Neural cell (in vitro differentiated cells): ENCODE measurements around the gene DYNC2LI1. TPM values are rescaled to one million over a fixed set of nuclear protein-coding genes. Genes with fewer than 3 reads are reported as not detected.

Experiments
- H2AFZ ChIP-seq: fragments of 200-600, 300-800 bp; sonication (generic), shearing (Covaris generic); 2 replicates; pipeline ENCODE4 v1.6.0; 2014; ENCODE audit warnings: low read depth, mild to moderate bottlenecking, antibody characterized with exemption, low read length, moderate library complexity
- H3F3A ChIP-seq: fragments of 200-600 bp; shearing (Covaris generic); 2 replicates; pipeline ENCODE4 v1.6.1; 2016; ENCODE audit warnings: mild to moderate bottlenecking, moderate library complexity, mixed read lengths, antibody characterized with exemption, low read length; ENCODE audit not compliant: insufficient read depth, poor library complexity, severe bottlenecking
- H3K27ac ChIP-seq: fragments of 200-600, 300-800 bp; sonication (generic), shearing (Covaris generic); 2 replicates; pipeline ENCODE4 v1.5.1; 2014; ENCODE audit warnings: mild to moderate bottlenecking, low read length, moderate library complexity
- H3K27me3 ChIP-seq: fragments of 300-800, 200-600 bp; sonication (generic), shearing (Covaris generic); 2 replicates; pipeline ENCODE4 v1.6.0; 2014; ENCODE audit warnings: mild to moderate bottlenecking, low read depth, low read length, moderate library complexity; ENCODE audit not compliant: insufficient read depth
- H3K36me3 ChIP-seq: fragments of 300-800, 200-600 bp; sonication (generic), shearing (Covaris generic); 2 replicates; pipeline ENCODE4 v1.5.1; 2014; ENCODE audit warnings: mild to moderate bottlenecking, antibody characterized with exemption, low read length, moderate library complexity; ENCODE audit not compliant: insufficient read depth
- H3K4me2 ChIP-seq: fragments of 300-800, 200-600 bp; sonication (generic), shearing (Covaris generic); 2 replicates; pipeline ENCODE4 v1.6.0; 2014; ENCODE audit warnings: mild to moderate bottlenecking, low read length
- H3K4me3 ChIP-seq: fragments of 300-800, 200-600 bp; sonication (generic), shearing (Covaris generic); 2 replicates; pipeline ENCODE4 v1.5.1; 2014; ENCODE audit warnings: mild to moderate bottlenecking, low read length, moderate library complexity
- H3K79me2 ChIP-seq: fragments of 200-600 bp; shearing (Covaris generic); replicated peaks from 2 replicates; pipeline ENCODE4 v1.6.0; 2014; ENCODE audit warnings: mild to moderate bottlenecking, low read length, moderate library complexity; ENCODE audit not compliant: insufficient read depth
- H3K9ac ChIP-seq: fragments of 300-800, 200-600 bp; sonication (generic), shearing (Covaris generic); 2 replicates; pipeline ENCODE4 v1.6.1; 2016; ENCODE audit warnings: mild to moderate bottlenecking, low read length, mixed read lengths
- H3K9me2 ChIP-seq: fragments of 200-600 bp; shearing (Covaris generic); 2 replicates; pipeline ENCODE4 v1.6.1; 2016; ENCODE audit warnings: mild to moderate bottlenecking, low read length, mixed read lengths; ENCODE audit not compliant: insufficient read depth
- H3K9me3 ChIP-seq: fragments of 200-600, 300-800 bp; sonication (generic), shearing (Covaris generic); 2 replicates; pipeline ENCODE4 v1.6.1; 2016; ENCODE audit warnings: mild to moderate bottlenecking, mixed run types, low read length, moderate library complexity, mixed read lengths
- H4K20me1 ChIP-seq: fragments of 200-600 bp; shearing (Covaris generic); 2 replicates; pipeline ENCODE4 v1.6.1; 2016; ENCODE audit warnings: mild to moderate bottlenecking, mixed run types; ENCODE audit not compliant: insufficient read depth
- EP300 ChIP-seq: fragments of 450-650 bp; conservative IDR thresholded peaks from 2 replicates; pipeline ENCODE4 v1.6.1; 2014; ENCODE audit warnings: antibody characterized with exemption, mild to moderate bottlenecking, moderate library complexity; ENCODE audit not compliant: poor library complexity, severe bottlenecking
- EZH2 ChIP-seq: fragments of 200-600, 300-800 bp; shearing (Covaris generic), sonication (generic); IDR thresholded peaks from 2 replicates; pipeline ENCODE4 v1.6.1; 2014; ENCODE audit warnings: antibody characterized with exemption, low read length, borderline replicate concordance, mild to moderate bottlenecking; ENCODE audit not compliant: insufficient read depth, poor library complexity, severe bottlenecking
- MXI1 ChIP-seq: fragments of 450-650 bp; conservative IDR thresholded peaks from 2 replicates; pipeline ENCODE4 v1.6.1; 2014; ENCODE audit warnings: antibody characterized with exemption, mild to moderate bottlenecking; ENCODE audit not compliant: poor library complexity, severe bottlenecking
- POLR2AphosphoS5 ChIP-seq: IDR thresholded peaks from 2 replicates; pipeline ENCODE4 v1.6.1; 2012
- RAD21 ChIP-seq: fragments of 450-650 bp; conservative IDR thresholded peaks from 2 replicates; pipeline ENCODE4 v1.6.1; 2014; ENCODE audit warnings: antibody characterized with exemption, mild to moderate bottlenecking, moderate library complexity
- SMC3 ChIP-seq: fragments of 450-650 bp; conservative IDR thresholded peaks from 2 replicates; pipeline ENCODE4 v1.6.1; 2014; ENCODE audit warnings: antibody characterized with exemption, mild to moderate bottlenecking, moderate library complexity; ENCODE audit not compliant: poor library complexity
- TAF1 ChIP-seq: IDR thresholded peaks from 2 replicates; pipeline ENCODE4 v1.6.1; 2012; ENCODE audit warnings: low read depth
- polyA plus RNA-seq: library from polyadenylated mRNA; depleted of rRNA; stranded (reverse); fragments of >200 nt; gene quantifications from 2 replicates; pipeline ENCODE4 v1.2.3, GENCODE V29; 2014
- TF ChIP-seq, protein P1 (sequence below): IDR thresholded peaks from 2 replicates; pipeline ENCODE4 v1.6.1; 2012; ENCODE audit warnings: borderline replicate concordance
- TF ChIP-seq, protein P2 (sequence below): fragments of 450-650 bp; IDR thresholded peaks from 2 replicates; pipeline ENCODE4 v1.5.1; 2014; ENCODE audit warnings: antibody characterized with exemption, mild to moderate bottlenecking, moderate library complexity; ENCODE audit not compliant: poor library complexity, severe bottlenecking

The DYNC2LI1 gene
- polyA plus RNA-seq, 1 donor from 2014 or later: 80.6 TPM

DNA sequence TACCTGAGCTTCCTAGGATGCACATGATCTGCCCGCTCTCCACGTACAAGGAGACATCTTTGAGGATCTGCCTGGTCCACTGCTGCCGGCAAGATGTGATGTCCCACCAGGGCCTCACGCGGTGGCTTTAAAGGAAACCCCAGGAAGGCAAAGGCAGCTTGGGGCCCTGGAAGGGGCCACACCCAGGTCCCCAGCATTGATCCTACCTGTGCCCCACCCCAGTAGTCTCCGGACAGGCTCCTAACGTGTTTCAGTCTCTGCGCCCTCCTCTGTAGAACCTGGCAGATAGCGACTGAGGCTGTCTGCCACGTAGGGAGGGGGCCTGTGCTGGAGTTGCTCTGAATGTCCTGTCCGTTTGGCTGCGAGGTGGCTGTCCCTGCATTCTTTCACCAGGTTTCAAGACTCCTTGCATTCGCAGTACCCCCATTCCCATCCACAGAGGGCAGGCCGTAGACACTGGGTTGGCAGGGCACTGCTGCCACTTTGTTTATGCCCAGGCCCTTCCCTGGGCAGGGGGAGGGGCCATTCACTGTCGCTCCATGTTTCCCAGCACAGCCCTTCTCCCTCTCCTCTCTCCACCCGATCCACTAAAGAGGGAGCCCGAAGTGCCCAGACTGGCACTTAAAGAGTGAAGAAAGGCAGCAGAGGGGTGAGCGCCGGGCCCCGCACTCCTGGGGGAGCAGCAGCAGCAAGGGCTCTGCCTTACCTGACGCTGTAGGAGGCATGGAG, 64.2 kb downstream of the DYNC2LI1 start:
- Histone ChIP-seq H3K9me2 (no peaks in the 10 kb centered on the region), H3F3A (no peaks in the 10 kb centered on the region), H3K9me3 (no peaks in the 10 kb centered on the region), H3K27ac (no peak overlapping the region), H3K27me3 (no peaks in the 10 kb centered on the region), H3K79me2 (no peaks in the 10 kb centered on the region), H2AFZ (no peak overlapping the region), H3K36me3 (no peaks in the 10 kb centered on the region), H4K20me1 (no peaks in the 10 kb centered on the region), H3K4me2 (no peak overlapping the region), H3K9ac (no peak overlapping the region), H3K4me3 (no peak overlapping the region)
- TF ChIP-seq SMC3: no peak
- no peak for TF ChIP-seq EP300
- no peak for TF ChIP-seq RAD21
- TF ChIP-seq, protein P1, sequence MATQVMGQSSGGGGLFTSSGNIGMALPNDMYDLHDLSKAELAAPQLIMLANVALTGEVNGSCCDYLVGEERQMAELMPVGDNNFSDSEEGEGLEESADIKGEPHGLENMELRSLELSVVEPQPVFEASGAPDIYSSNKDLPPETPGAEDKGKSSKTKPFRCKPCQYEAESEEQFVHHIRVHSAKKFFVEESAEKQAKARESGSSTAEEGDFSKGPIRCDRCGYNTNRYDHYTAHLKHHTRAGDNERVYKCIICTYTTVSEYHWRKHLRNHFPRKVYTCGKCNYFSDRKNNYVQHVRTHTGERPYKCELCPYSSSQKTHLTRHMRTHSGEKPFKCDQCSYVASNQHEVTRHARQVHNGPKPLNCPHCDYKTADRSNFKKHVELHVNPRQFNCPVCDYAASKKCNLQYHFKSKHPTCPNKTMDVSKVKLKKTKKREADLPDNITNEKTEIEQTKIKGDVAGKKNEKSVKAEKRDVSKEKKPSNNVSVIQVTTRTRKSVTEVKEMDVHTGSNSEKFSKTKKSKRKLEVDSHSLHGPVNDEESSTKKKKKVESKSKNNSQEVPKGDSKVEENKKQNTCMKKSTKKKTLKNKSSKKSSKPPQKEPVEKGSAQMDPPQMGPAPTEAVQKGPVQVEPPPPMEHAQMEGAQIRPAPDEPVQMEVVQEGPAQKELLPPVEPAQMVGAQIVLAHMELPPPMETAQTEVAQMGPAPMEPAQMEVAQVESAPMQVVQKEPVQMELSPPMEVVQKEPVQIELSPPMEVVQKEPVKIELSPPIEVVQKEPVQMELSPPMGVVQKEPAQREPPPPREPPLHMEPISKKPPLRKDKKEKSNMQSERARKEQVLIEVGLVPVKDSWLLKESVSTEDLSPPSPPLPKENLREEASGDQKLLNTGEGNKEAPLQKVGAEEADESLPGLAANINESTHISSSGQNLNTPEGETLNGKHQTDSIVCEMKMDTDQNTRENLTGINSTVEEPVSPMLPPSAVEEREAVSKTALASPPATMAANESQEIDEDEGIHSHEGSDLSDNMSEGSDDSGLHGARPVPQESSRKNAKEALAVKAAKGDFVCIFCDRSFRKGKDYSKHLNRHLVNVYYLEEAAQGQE: no peak
- TF ChIP-seq TAF1: no peak
- no peak for TF ChIP-seq EZH2

DNA sequence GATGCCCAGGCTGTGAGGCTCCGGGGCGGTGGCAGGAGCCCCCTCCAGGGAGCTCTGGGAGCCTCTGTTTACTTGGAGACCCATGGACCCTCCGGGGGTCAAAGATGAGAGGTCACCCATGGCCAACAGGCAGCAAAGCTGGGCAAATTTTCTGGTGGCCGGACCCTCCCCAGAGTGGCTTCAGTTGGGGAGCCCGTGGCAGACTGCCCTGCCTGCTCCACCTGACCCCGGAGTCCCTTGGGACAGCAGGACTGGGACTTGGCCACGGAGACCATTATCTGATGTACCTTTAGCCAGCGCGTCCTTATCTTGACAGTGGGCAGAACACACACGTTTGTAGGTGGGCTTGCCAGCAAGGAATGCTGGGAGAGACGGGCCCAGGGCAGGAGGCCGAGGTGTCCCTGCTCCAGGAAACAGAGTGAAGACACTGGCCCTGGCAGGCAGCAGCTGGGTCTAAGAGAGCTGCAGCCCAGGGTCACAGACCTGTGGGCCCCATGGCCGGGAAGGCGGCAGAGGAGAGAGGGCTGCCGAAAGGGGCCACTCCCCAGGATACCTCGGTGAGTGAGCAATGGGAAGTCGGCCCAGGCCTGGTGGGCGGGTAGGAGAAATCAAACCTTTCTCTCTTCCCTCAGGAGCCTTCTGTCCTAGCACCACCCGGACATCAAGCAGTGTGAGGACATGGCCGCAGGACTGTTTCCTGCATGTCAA, 64.9 kb downstream of the DYNC2LI1 start, which contains the start of the genes ABCG5 and ABCG8:
Gene ABCG5 (minus strand): TSS at position 280 of the 708 bp plus-strand sequence. CDS start 160 bp downstream, at position 120.
Gene ABCG8 (plus strand): TSS at position 412 of the 708 bp plus-strand sequence. CDS start 83 bp downstream, at position 495.
- Histone ChIP-seq H3K79me2 (no peaks in the 10 kb centered on the region), H3K4me3 (no peak within 1 kb of the TSS), H3K4me2 (no peak within 1 kb of the TSS), H3K9me3 (no peaks in the 10 kb centered on the region), H3K9me2 (no peaks in the 10 kb centered on the region), H3K27ac (no peak within 1 kb of the TSS), H4K20me1 (no peaks in the 10 kb centered on the region), H3K27me3 (no peaks in the 10 kb centered on the region), H3K36me3 (no peaks in the 10 kb centered on the region), H2AFZ (no peak within 1 kb of the TSS), H3F3A (no peaks in the 10 kb centered on the region), H3K9ac (no peak within 1 kb of the TSS)
- TF ChIP-seq POLR2AphosphoS5: no peak
- TF ChIP-seq EZH2: no peak
- TF ChIP-seq, protein P1: no peak
- TF ChIP-seq, protein P2, sequence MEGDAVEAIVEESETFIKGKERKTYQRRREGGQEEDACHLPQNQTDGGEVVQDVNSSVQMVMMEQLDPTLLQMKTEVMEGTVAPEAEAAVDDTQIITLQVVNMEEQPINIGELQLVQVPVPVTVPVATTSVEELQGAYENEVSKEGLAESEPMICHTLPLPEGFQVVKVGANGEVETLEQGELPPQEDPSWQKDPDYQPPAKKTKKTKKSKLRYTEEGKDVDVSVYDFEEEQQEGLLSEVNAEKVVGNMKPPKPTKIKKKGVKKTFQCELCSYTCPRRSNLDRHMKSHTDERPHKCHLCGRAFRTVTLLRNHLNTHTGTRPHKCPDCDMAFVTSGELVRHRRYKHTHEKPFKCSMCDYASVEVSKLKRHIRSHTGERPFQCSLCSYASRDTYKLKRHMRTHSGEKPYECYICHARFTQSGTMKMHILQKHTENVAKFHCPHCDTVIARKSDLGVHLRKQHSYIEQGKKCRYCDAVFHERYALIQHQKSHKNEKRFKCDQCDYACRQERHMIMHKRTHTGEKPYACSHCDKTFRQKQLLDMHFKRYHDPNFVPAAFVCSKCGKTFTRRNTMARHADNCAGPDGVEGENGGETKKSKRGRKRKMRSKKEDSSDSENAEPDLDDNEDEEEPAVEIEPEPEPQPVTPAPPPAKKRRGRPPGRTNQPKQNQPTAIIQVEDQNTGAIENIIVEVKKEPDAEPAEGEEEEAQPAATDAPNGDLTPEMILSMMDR: no peak
- TF ChIP-seq RAD21: no peak
- no peak for TF ChIP-seq SMC3
- no peak for TF ChIP-seq EP300
- no peak for TF ChIP-seq MXI1
- TF ChIP-seq TAF1: no peak
